T-helper 17 cell (primary cell): ENCODE measurements around the gene STAT3. TPM values are rescaled to one million over a fixed set of nuclear protein-coding genes. Genes with fewer than 3 reads are reported as not detected.
"Not testable (repeated sequence)": the region's sequence is repeated elsewhere in the genome, so short reads cannot be mapped to it uniquely, and the experiment has no call there.

ENCODE experiments used
- ATAC-seq: fragments of 150-1000 bp; cut with Tn5 transposase; 2 replicates; pipeline ENCODE4 v1.10.0; 2021; ENCODE audit warnings: mild to moderate bottlenecking, moderate library complexity
- DNase-seq, 3 donors: peaks; one replicate each; pipeline versions ENCODE4 v3.0.0 to v3.0.0-alpha.2; 2020 to 2021
- H3K9me3 ChIP-seq: one replicate; pipeline ENCODE4 v1.7.0; 2013; ENCODE audit warnings: low read length, mild to moderate bottlenecking; ENCODE audit not compliant: control insufficient read depth, poor library complexity, severe bottlenecking
- H3K27ac Mint-ChIP-seq: one replicate; pipeline ENCODE4 v1.8.0; 2022; ENCODE audit warnings: mild to moderate bottlenecking, moderate library complexity, mixed read lengths
- H3K27me3 Mint-ChIP-seq: one replicate; pipeline ENCODE4 v1.8.0; 2022; ENCODE audit warnings: mixed read lengths
- H3K36me3 Mint-ChIP-seq: one replicate; pipeline ENCODE4 v1.8.0; 2022; ENCODE audit warnings: low read depth, mixed read lengths
- H3K4me1 Mint-ChIP-seq: one replicate; pipeline ENCODE4 v1.8.0; 2022; ENCODE audit warnings: mild to moderate bottlenecking, mixed read lengths
- H3K4me3 Mint-ChIP-seq: one replicate; pipeline ENCODE4 v1.8.0; 2022; ENCODE audit warnings: mild to moderate bottlenecking, moderate library complexity, mixed read lengths
- total RNA-seq, 4 donors: library from RNA in 2 of 4; stranded (reverse) in 2 of 4; gene quantifications; one replicate each; pipeline ENCODE4 v1.2.3 and lab custom pipeline; 2022 to 2026

STAT3 gene
- total RNA-seq, 2 donors from 2014 or later, result 203 to 221 TPM

DNA sequence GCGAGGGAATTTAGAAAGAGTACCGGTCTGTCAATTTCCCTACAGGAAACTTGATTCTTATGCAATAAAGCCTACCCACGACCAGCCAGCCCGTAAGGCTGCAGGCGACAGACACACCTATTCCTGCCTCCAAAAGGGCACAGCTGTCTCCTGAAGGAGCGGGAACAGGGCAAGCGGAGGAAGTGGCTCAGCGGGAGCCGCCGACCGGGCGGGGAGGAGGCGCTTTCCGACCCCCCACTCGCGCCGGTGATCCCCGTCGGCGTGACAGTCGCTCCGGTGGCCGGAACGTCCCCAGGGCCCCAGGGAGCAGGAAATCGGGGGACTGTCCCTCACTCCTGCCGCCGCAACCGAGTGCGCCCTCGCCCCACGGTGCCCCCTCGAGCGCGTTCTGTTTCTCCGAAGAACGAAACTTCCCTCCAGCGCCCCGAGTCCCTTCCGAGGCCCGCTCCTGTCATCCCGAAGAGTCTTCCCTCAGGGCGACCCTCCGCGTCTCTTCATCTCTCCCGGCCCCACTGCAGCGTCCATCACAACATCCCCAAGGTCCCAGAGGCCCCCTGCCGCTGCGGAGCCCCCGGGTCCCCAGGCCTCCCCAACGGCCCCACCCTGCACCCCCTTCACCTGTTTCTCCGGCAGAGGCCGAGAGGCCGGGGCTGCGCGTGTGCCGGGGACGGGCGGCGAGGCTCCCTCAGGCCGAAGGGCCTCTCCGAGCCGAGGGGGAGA lies 421 bp downstream of the STAT3 start:
- no peak for ATAC-seq
- Mint-ChIP-seq H3K27me3 (no peaks in the 10 kb centered on the region), H3K36me3 (peaks cover 7% of the 10 kb centered on the region), H3K27ac (peak overlapping the region; percentile 99), H3K4me3 (peak overlapping the region; percentile 97), H3K4me1 (peaks cover 35% of the 10 kb centered on the region)
- H3K9me3 ChIP-seq, result no peaks in the 10 kb centered on the region
- peak; percentile 21 to 34 (median 26) for DNase-seq

DNA sequence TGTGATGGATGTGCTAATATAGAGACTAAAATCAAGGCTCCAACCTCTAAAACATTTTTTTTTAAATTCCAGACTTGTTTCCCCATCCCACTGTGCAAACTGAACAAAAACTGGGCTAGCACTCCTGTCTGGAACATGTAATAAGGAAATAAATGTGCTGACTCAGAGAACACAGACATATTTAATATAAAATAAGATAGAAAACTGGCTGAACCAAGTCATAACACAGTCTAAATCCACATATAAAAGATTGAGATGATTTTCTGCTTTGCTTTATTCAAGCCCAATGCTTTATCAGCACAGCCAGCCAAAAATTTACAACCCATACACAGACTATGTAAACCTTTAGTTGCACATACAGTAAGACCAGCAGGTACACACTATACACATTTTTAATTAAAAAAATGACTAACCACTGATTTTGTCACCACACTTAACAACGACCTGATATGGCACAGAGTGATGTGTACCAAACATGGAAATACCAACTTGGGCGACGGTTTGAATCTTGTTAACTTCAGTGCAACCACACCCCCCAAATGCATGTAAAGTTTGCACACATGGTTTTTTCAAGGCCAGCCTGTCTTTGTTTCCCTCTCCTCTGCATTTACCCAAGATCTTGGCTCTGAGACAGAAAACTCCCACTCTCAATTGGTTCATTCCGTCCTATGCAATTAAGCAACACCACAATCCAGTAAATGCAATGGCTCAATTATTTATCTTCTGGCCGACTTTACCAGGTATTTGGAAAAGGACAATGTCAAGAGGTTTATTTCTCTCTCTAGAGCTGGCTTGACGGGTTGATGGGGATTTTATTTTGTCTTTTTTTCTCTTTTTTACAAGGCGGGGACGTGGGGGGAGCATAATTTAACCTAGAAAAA lies 1.2 kb downstream of the STAT3 start:
- DNase-seq, result no peak
- Mint-ChIP-seq H3K27me3 (no peaks in the 10 kb centered on the region), H3K36me3 (peaks cover 7% of the 10 kb centered on the region), H3K4me3 (peak overlapping the region; percentile 97), H3K4me1 (peaks cover 40% of the 10 kb centered on the region), H3K27ac (peak overlapping the region; percentile 99)
- no peak for ATAC-seq
- no peaks in the 10 kb centered on the region for H3K9me3 ChIP-seq

GRCh38 chr17:42381898-42382297 lies 6.3 kb downstream of the STAT3 start:
- DNase-seq (no peak), ATAC-seq (no peak)
- peaks cover 45% of the 10 kb centered on the region for H3K4me1 Mint-ChIP-seq
- peak overlapping the region; percentile 74 for H3K27ac Mint-ChIP-seq
- H3K36me3 Mint-ChIP-seq, result peaks cover 3% of the 10 kb centered on the region
- no peak overlapping the region for H3K4me3 Mint-ChIP-seq
- no peaks in the 10 kb centered on the region for H3K9me3 ChIP-seq
- no peaks in the 10 kb centered on the region for H3K27me3 Mint-ChIP-seq

- ATAC-seq (no peak), DNase-seq (no peak)
- Mint-ChIP-seq H3K27ac (no peak overlapping the region), H3K4me1 (peaks cover 41% of the 10 kb centered on the region), H3K36me3 (no peaks in the 10 kb centered on the region), H3K27me3 (no peaks in the 10 kb centered on the region), H3K4me3 (no peak overlapping the region)
- no peaks in the 10 kb centered on the region for H3K9me3 ChIP-seq
Measured at GRCh38 chr17:42380935-42381334, 7.3 kb downstream of the STAT3 start.

DNA sequence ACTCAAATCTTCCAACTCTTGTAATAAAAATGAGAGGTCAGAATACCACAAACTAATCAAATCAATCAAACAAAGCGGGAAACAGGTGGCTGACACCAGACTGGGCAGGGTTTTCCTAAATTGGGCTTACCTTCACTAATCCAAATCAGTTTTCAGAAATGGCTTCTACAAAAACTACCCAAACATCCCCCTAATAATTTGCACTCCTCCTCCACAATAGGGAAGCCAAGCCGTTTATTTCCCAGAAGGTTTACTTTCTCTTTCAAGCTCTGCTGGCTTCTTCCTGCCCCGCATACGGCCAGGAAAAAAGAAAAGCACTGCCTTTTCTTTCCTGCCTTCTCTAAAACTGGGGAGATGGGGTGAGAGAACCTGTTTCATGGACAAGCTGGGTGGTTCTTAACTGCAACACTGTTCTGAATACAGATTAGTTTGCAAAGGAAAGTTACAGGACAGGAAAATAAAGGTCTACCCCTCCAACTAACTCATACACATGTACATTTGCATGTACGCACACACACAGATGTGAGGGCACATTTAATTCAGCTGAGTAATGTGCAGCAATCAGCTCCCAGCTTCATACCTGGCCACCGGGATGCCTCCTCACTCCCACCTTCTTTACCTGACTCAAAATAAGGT lies 9.2 kb downstream of the STAT3 start:
- no peaks in the 10 kb centered on the region for H3K9me3 ChIP-seq
- Mint-ChIP-seq H3K4me1 (peaks cover 42% of the 10 kb centered on the region), H3K27me3 (no peaks in the 10 kb centered on the region), H3K27ac (peak overlapping the region; percentile 85), H3K36me3 (no peaks in the 10 kb centered on the region), H3K4me3 (peak overlapping the region; percentile 90)
- peak; percentile 66 for ATAC-seq
- no peak for DNase-seq

DNA sequence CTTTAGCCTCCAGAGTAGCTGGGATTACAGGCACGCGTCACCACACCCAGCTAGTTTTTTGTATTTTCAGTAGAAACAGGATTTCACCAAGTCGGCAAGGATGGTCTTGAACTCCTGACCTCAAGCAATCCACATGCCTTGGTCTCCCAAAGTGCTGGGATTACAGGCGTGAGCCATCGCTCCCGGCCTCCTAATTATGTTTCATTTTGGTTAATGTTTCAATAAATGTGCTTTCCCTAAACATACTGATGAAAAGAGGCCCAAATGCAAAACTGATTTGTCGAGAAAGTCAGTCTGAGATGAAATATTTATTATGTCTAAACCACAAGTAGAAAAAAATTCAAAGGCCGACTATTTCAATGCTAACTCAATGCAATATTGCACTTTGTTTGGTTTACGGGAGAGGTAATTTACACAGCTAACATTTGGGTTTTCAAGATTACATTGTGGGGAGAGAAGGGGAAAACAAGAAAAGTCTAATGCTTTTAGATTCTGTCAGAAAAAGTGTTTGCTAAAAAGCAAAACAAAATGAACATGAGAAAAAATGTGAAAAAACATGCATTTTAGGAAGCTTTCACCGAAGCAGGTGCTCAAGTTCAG lies 9.8 kb downstream of the STAT3 start:
- peak overlapping the region; percentile 85 for H3K27ac Mint-ChIP-seq
- H3K36me3 Mint-ChIP-seq, result no peaks in the 10 kb centered on the region
- peak overlapping the region; percentile 90 for H3K4me3 Mint-ChIP-seq
- no peaks in the 10 kb centered on the region for H3K9me3 ChIP-seq
- ATAC-seq (no peak), DNase-seq (no peak)
- peaks cover 42% of the 10 kb centered on the region for H3K4me1 Mint-ChIP-seq
- no peaks in the 10 kb centered on the region for H3K27me3 Mint-ChIP-seq

- H3K9me3 ChIP-seq, result no peaks in the 10 kb centered on the region
- Mint-ChIP-seq H3K4me3 (no peak overlapping the region), H3K27ac (peak overlapping the region; percentile 53), H3K4me1 (peaks cover 30% of the 10 kb centered on the region), H3K36me3 (peaks cover 2% of the 10 kb centered on the region), H3K27me3 (no peaks in the 10 kb centered on the region)
- ATAC-seq (no peak), DNase-seq (no peak)
Measured at GRCh38 chr17:42373896-42374295, 14.3 kb downstream of the STAT3 start.

DNA sequence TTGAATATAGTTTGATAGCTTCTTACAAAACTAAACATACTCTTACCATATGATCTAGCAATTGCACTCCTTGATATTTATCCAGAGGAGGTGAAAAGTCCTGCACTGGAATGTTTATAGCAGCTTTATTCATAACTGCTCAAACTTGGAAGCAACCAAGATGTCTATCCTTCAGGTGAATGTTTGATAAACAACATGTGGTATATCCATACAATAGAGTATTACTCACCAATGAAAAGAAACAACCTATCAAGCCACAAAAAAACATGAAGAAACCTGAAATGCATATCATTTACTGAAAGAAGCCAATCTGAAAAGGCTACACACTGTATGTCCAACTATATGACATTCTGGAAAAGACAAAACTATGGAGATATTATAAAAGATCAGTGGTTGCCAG lies 16.1 kb downstream of the STAT3 start:
- no peaks in the 10 kb centered on the region for H3K9me3 ChIP-seq
- H3K27me3 Mint-ChIP-seq, result no peaks in the 10 kb centered on the region
- H3K27ac Mint-ChIP-seq, result no peak overlapping the region
- no peak for DNase-seq
- ATAC-seq, result no peak
- peaks cover 29% of the 10 kb centered on the region for H3K4me1 Mint-ChIP-seq
- H3K36me3 Mint-ChIP-seq, result peaks cover 2% of the 10 kb centered on the region
- no peak overlapping the region for H3K4me3 Mint-ChIP-seq

DNA sequence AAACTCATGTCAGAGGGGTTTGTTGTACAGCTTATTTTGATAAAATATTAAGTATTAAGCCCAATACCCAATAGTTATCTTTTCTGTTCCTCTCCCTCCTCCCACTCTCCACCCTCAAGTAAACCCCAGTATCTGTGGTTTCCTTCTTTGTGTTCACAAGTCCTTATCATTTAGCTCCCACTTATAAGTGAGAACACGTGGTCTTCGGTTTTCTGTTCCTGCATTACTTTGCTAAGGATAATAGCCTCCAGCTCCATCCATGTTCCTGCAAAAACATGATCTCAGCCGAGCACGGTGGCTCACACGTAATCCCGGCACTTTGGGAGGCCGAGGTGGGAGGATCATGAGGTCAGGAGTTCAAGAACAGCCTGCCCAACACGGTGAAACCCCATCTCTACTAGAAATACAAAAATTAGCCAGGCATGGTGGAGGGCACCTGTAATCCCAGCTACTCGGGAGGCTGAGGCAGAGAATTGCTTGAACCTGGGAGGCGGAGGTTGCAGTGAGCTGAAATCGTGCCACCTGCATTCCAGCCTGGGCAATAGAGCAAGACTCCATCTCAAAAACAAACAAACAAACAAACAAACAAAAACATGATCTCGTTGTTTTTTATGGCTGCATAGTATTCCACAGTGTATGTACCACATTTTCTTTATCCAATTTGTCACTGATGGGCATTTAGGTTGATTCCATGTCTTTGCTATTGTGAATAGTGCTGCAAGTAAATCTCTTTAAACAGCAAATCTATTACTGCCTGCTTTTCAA lies 19.3 kb downstream of the STAT3 start:
- H3K36me3 Mint-ChIP-seq, H3K27ac Mint-ChIP-seq, H3K4me3 Mint-ChIP-seq, DNase-seq, H3K9me3 ChIP-seq, ATAC-seq, H3K27me3 Mint-ChIP-seq: not testable (repeated sequence)
- H3K4me1 Mint-ChIP-seq, result peaks cover 36% of the 10 kb centered on the region

- ATAC-seq, H3K9me3 ChIP-seq, H3K4me3 Mint-ChIP-seq, H3K27ac Mint-ChIP-seq, DNase-seq, H3K27me3 Mint-ChIP-seq, H3K36me3 Mint-ChIP-seq: not testable (repeated sequence)
- H3K4me1 Mint-ChIP-seq, result peaks cover 41% of the 10 kb centered on the region
Measured at GRCh38 chr17:42368310-42368709, 19.9 kb downstream of the STAT3 start.

- ATAC-seq, H3K9me3 ChIP-seq, H3K27ac Mint-ChIP-seq, H3K36me3 Mint-ChIP-seq, DNase-seq, H3K27me3 Mint-ChIP-seq, H3K4me3 Mint-ChIP-seq: not testable (repeated sequence)
- peaks cover 58% of the 10 kb centered on the region for H3K4me1 Mint-ChIP-seq
Measured at GRCh38 chr17:42366176-42367023, 21.8 kb downstream of the STAT3 start.

GRCh38 chr17:42365136-42365535 lies 23.1 kb downstream of the STAT3 start:
- Mint-ChIP-seq H3K4me3 (no peak overlapping the region), H3K27ac (no peak overlapping the region), H3K4me1 (peaks cover 53% of the 10 kb centered on the region), H3K36me3 (no peaks in the 10 kb centered on the region), H3K27me3 (no peaks in the 10 kb centered on the region)
- ATAC-seq, result no peak
- DNase-seq, result no peak
- H3K9me3 ChIP-seq, result no peaks in the 10 kb centered on the region
